SJCRH30 (cell line): ENCODE data around the gene ATP2A3. TPM values are rescaled to one million over a fixed set of nuclear protein-coding genes. Genes with fewer than 3 reads are reported as not detected.
"Not testable (repeated sequence)": the region's sequence is repeated elsewhere in the genome, so short reads cannot be mapped to it uniquely, and the experiment has no call there.

Experiments used
- DNase-seq, 2 experiments: peaks; one replicate each; pipeline ENCODE4 v3.0.0-alpha.2; 2015 to 2020
- H3K27ac ChIP-seq: fragments of 250-450 bp; sonication (Bioruptor Pico); 2 replicates; pipeline ENCODE4 v1.5.1; 2020; ENCODE audit warnings: mild to moderate bottlenecking, moderate library complexity
- H3K27me3 ChIP-seq: fragments of 250-450 bp; sonication (Bioruptor Pico); 2 replicates; pipeline ENCODE4 v1.5.1; 2020; ENCODE audit warnings: mild to moderate bottlenecking, moderate library complexity
- H3K36me3 ChIP-seq: fragments of 250-450 bp; sonication (Bioruptor Pico); 2 replicates; pipeline ENCODE4 v1.5.1; 2020; ENCODE audit warnings: mild to moderate bottlenecking, moderate library complexity
- H3K4me1 ChIP-seq: fragments of 250-450 bp; sonication (Bioruptor Pico); 2 replicates; pipeline ENCODE4 v1.5.1; 2020; ENCODE audit warnings: mild to moderate bottlenecking, moderate library complexity
- H3K4me3 ChIP-seq: fragments of 250-450 bp; sonication (Bioruptor Pico); 2 replicates; pipeline ENCODE4 v1.5.1; 2020; ENCODE audit warnings: mild to moderate bottlenecking, moderate library complexity
- H3K9me3 ChIP-seq: fragments of 250-450 bp; sonication (Bioruptor Pico); replicated peaks from 2 replicates; pipeline ENCODE4 v1.5.1; 2020; ENCODE audit warnings: mild to moderate bottlenecking, moderate library complexity
- total RNA-seq: library from RNA; depleted of rRNA; stranded (reverse); fragments of >200 nt; shearing (Covaris generic); gene quantifications from 2 replicates; pipeline ENCODE4 v1.2.3, GENCODE V29; 2014

ATP2A3 gene
- total RNA-seq, 1 experiment from 2014 or later, result 2.0 TPM

GRCh38 chr17:4001048-4001590 lies 36.9 kb upstream of the ATP2A3 start:
- Histone ChIP-seq H3K9me3 (no peaks in the 10 kb centered on the region), H3K4me1 (no peaks in the 10 kb centered on the region), H3K27ac (no peak overlapping the region), H3K27me3 (no peaks in the 10 kb centered on the region), H3K36me3 (no peaks in the 10 kb centered on the region), H3K4me3 (no peak overlapping the region)
- no peak for DNase-seq

- no peaks in the 10 kb centered on the region for H3K27me3 ChIP-seq
- H3K4me1 ChIP-seq, result no peaks in the 10 kb centered on the region
- 0 out of 2 replicates have a peak overlapping the region, but pooled peaks have one; percentile 10 for H3K27ac ChIP-seq
- no peak overlapping the region for H3K4me3 ChIP-seq
- peak; percentile 68 to 81 for DNase-seq
- no peaks in the 10 kb centered on the region for H3K9me3 ChIP-seq
- H3K36me3 ChIP-seq, result no peaks in the 10 kb centered on the region
Measured at GRCh38 chr17:3998436-3998835, 34.2 kb upstream of the ATP2A3 start.

GRCh38 chr17:3995067-3995466 lies 30.8 kb upstream of the ATP2A3 start:
- no peak overlapping the region for H3K27ac ChIP-seq
- no peaks in the 10 kb centered on the region for H3K4me1 ChIP-seq
- no peaks in the 10 kb centered on the region for H3K36me3 ChIP-seq
- no peaks in the 10 kb centered on the region for H3K9me3 ChIP-seq
- H3K4me3 ChIP-seq, result no peak overlapping the region
- no peaks in the 10 kb centered on the region for H3K27me3 ChIP-seq
- DNase-seq, result no peak

- no peak for DNase-seq
- Histone ChIP-seq H3K4me3 (no peak overlapping the region), H3K9me3 (no peaks in the 10 kb centered on the region), H3K36me3 (no peaks in the 10 kb centered on the region), H3K27me3 (no peaks in the 10 kb centered on the region), H3K4me1 (no peaks in the 10 kb centered on the region), H3K27ac (no peak overlapping the region)
Measured at GRCh38 chr17:3994221-3994576, 30.0 kb upstream of the ATP2A3 start.

- no peak overlapping the region for H3K27ac ChIP-seq
- H3K4me3 ChIP-seq, result no peak overlapping the region
- H3K36me3 ChIP-seq, result no peaks in the 10 kb centered on the region
- H3K27me3 ChIP-seq, result no peaks in the 10 kb centered on the region
- no peaks in the 10 kb centered on the region for H3K9me3 ChIP-seq
- H3K4me1 ChIP-seq, result no peaks in the 10 kb centered on the region
- DNase-seq, result no peak
Measured at GRCh38 chr17:3993493-3994220, 29.4 kb upstream of the ATP2A3 start.

- H3K4me1 ChIP-seq, result no peaks in the 10 kb centered on the region
- H3K36me3 ChIP-seq, result no peaks in the 10 kb centered on the region
- H3K9me3 ChIP-seq, result no peaks in the 10 kb centered on the region
- no peak overlapping the region for H3K27ac ChIP-seq
- no peak for DNase-seq
- no peak overlapping the region for H3K4me3 ChIP-seq
- H3K27me3 ChIP-seq, result no peaks in the 10 kb centered on the region
Measured at GRCh38 chr17:3992370-3992769, 28.1 kb upstream of the ATP2A3 start.

- not testable (repeated sequence) for H3K27me3 ChIP-seq, H3K4me1 ChIP-seq, DNase-seq, H3K4me3 ChIP-seq, H3K36me3 ChIP-seq, H3K27ac ChIP-seq, H3K9me3 ChIP-seq
Measured at GRCh38 chr17:3991699-3992098, 27.5 kb upstream of the ATP2A3 start.

GRCh38 chr17:3990386-3991127 lies 26.3 kb upstream of the ATP2A3 start:
- no peak overlapping the region for H3K4me3 ChIP-seq
- H3K27ac ChIP-seq, result no peak overlapping the region
- H3K9me3 ChIP-seq, result no peaks in the 10 kb centered on the region
- no peaks in the 10 kb centered on the region for H3K4me1 ChIP-seq
- no peak for DNase-seq
- H3K27me3 ChIP-seq, result no peaks in the 10 kb centered on the region
- H3K36me3 ChIP-seq, result no peaks in the 10 kb centered on the region

GRCh38 chr17:3989041-3989886 lies 25.0 kb upstream of the ATP2A3 start:
- Histone ChIP-seq H3K4me1 (no peaks in the 10 kb centered on the region), H3K36me3 (no peaks in the 10 kb centered on the region), H3K27ac (no peak overlapping the region), H3K4me3 (no peak overlapping the region), H3K27me3 (no peaks in the 10 kb centered on the region), H3K9me3 (no peaks in the 10 kb centered on the region)
- no peak for DNase-seq

- Histone ChIP-seq H3K27me3 (no peaks in the 10 kb centered on the region), H3K9me3 (no peaks in the 10 kb centered on the region), H3K27ac (no peak overlapping the region), H3K36me3 (no peaks in the 10 kb centered on the region), H3K4me3 (no peak overlapping the region), H3K4me1 (no peaks in the 10 kb centered on the region)
- DNase-seq, result no peak
Measured at GRCh38 chr17:3988297-3989040, 24.2 kb upstream of the ATP2A3 start.

GRCh38 chr17:3986939-3987335 lies 22.7 kb upstream of the ATP2A3 start:
- H3K36me3 ChIP-seq, result no peaks in the 10 kb centered on the region
- H3K27me3 ChIP-seq, result no peaks in the 10 kb centered on the region
- H3K9me3 ChIP-seq, result no peaks in the 10 kb centered on the region
- no peak for DNase-seq
- no peaks in the 10 kb centered on the region for H3K4me1 ChIP-seq
- H3K27ac ChIP-seq, result no peak overlapping the region
- no peak overlapping the region for H3K4me3 ChIP-seq

GRCh38 chr17:3986270-3986938 lies 22.2 kb upstream of the ATP2A3 start:
- Histone ChIP-seq H3K36me3 (no peaks in the 10 kb centered on the region), H3K9me3 (no peaks in the 10 kb centered on the region), H3K4me3 (no peak overlapping the region), H3K27ac (no peak overlapping the region), H3K27me3 (no peaks in the 10 kb centered on the region), H3K4me1 (no peaks in the 10 kb centered on the region)
- no peak for DNase-seq

- H3K4me3 ChIP-seq, result no peak overlapping the region
- no peaks in the 10 kb centered on the region for H3K4me1 ChIP-seq
- H3K9me3 ChIP-seq, result no peaks in the 10 kb centered on the region
- DNase-seq, result no peak
- H3K27me3 ChIP-seq, result no peaks in the 10 kb centered on the region
- H3K27ac ChIP-seq, result no peak overlapping the region
- H3K36me3 ChIP-seq, result no peaks in the 10 kb centered on the region
Measured at GRCh38 chr17:3985846-3986245, 21.6 kb upstream of the ATP2A3 start.
